Pulmonary artery endothelial cell (primary cell): Measurements from ENCODE around the gene MAEA. TPM values are rescaled to one million over a fixed set of nuclear protein-coding genes. Genes with fewer than 3 reads are reported as not detected.

Experiments used
- DNase-seq: peaks from one replicate; pipeline ENCODE4 v3.0.0-alpha.2; 2011; ENCODE audit warnings: low read depth, low spot score
- total RNA-seq: library from RNA; depleted of rRNA; stranded (reverse); fragments of >200 nt; gene quantifications from 2 replicates; pipeline ENCODE4 v1.2.3, GENCODE V29; 2014

MAEA gene
- total RNA-seq, 1 donor from 2014 or later: 54.7 TPM

DNA sequence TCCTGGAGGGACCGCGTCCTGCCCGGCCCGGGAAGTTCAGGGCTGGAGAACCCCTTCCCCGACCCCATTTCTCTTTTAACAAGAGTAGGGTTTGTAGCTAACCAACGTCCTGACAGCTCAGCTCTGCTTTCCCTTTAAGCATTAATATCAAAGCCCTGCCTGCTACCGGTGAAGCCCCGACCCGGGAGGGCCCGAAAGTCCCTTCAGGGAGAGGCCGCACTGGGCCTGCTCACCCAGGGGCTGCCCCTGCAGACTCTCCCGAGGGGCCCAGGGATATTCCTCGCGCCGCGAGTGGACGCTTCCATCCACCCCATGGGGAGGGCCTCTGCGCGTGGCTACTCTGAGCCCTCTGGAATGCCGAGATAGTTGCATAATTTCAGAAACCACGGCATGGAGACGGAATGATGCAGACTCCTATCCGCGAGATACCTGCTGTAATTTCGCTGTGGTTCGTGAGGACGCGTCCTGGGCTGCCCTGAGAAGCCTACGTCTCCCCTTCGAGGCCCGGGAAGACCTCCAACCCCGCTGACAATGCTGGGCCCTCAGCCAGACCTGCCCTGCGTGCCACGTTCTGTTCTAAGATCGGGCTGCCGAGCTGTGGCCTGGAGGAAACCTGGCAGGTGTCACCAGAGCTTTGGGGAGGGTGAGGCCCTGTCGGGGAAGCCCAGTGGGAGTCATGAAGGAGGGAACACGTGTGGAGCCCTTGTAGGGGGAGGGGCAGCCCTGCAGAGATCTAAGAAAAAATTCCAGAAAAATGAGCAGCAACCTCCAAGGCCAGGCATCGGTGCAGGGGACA is 39.8 kb upstream of the MAEA start:
- DNase-seq: no peak

DNA sequence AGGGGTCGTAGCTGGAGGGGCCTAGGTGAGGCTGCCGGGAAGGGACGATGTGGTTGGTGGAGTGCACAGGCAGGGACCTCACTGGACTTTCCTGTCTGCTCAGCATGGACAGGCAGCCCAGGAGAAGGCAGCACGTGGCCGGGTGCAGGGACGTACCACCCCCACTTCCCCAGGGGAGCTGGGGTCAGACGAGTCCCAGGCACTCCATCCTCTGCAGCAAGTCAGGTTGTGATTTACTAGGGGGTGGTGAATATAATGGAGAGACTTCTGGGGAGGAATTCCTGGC is 39.2 kb upstream of the MAEA start:
- DNase-seq: no peak

DNA sequence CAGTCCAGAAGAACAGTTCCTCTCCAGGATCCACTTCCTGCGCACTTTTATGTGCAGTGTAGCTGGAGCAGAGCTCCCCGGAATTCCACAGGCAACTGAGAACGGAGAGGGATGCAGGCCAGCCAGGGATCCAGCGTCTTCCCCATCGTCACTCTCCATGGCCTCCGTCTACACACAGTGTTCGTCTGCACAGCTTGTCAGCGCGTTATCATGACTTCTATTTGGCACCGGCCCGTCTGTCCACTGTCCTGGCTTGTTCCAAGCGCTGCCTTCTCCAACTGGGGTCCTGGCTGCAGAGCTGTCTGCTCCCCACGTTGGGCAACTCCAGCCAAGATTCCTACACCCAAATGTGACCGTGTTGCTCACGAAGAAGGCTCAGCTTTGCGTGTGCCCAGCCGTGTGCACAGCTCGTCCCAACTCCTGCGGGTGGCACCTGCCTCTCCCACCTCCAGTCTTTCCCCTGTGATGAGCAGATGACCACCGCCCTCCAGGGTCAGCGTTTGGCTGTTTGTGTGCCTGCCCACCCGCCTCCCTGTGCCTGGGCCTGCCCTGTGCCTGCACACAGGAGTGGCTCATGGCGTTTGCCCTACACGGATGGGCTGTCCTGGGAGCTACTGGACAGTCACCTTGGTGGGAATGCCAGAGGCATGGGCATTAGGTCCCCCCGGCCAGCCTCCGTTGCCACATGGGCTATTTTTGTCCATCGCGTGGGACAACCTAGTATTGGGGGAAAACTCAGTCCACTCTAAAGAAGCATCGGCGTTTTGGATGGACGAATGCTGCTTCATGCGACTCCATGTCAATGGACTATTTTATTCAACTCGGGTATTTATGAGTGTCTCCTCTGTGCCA is 38.5 kb upstream of the MAEA start:
- DNase-seq: no peak

DNA sequence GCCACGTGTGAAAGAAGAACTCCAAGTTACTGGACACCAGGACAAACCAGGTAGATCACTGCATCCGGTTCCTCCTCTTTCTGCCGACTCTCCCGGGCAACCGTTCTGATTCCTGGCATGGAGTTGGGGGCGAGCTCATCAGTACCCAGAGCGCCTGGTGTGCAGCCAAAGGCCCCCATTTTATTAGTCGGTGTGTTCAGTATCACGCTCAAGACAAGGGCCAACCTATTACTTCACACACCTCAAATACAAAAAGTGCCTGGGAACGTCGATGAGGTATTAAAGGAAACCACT is 38.0 kb upstream of the MAEA start:
- no peak for DNase-seq

DNA sequence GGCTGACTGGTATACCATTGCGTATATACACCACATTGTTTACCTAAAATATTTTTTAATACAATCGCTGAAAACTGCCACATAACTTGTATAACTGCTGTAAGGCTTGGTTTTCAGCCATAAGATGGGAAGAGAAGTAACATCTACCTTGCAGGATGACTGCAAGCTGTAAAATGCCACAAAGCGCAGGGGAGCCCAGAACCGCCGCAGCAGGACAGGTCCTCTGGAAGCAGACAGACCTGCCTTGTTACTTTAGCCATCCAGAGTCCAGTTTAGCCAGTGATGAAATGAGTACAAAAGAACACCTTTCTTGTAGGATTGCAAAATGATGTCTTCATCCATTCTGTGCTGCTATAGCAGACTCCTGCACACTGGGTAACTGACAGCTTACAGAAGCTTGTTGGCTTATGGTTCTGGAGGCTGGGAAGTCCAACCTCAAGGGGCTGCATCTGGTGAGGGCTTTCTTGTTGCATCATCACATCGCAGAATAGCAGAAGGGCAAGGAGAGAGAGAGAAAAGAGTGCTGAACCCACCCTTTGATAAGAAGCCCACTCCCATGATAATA is 36.7 kb upstream of the MAEA start:
- DNase-seq: no peak

DNA sequence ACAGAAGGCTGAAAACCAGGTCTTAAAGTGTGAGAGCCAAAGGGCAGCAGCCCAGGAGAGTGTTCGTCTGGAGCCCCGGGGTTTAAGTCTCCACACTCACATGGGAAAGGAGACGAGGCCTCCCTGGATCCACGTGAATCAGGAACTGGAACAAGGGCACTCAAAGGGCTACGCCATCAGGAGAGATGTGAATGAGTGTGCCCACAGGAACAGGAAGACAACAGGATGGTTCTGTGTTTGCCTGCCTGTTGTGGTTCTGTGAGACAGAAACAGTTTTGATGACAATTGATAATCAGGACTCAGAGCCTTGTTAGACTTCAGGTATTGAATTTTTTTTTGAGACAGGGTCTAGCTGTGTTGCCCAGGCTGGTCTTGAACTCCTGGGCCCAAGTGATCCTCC is 35.9 kb upstream of the MAEA start:
- DNase-seq: no peak

DNA sequence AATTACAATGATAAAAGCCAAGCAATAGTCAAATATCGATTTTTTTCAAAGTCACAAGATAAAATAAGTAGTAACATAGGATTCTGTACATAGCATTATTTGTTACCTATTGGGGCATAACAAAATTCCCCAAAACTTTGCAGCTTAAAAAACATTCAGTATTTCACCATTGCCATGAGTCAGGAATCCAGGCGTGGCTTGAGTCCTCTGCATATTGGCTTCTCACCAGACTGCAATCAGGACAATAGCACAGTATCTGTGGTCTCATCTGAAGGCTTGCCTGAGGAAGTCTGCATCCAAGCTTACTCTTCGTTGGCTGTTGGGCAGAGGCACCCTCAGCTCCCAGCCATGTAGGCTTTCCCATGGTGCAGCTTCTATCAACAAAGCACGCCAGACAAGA is 34.5 kb upstream of the MAEA start:
- no peak for DNase-seq

DNA sequence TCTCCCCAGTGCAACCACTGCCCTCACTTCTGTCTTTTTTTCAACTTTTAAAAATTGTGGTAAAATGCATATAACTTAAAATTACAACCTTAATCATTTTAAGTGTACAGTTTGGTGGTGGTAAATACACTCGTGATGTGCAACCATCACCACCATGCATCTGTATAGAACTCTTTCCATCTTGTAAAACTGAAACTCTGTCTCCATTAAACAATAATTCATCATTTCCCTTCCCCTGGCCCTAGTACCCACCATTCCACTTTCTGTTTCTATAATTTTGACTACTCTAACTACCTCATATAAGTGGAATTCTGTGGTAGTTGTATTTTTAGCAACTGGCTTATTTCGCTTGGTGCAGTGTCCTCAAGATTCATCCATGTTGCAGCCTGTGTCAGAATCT is 34.0 kb upstream of the MAEA start:
- DNase-seq: no peak

DNA sequence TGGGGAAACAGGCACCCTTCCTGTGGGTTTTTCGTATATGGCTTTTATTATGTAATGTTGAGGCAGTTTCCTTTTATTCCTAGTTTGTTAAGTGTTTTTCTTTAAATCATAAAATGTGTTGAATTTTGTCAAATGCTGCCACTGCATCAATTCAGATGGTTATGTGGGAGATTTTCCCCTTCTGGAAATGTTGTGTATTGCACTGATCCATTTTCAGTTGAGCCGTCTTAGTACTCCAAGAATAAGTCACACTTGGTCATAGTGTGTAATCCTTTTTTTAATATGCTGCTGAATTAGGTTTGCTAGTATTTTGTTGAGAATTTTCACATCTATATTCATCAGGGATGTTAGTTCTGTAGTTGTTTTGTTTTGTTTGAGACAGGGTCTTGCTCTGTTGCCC is 31.2 kb upstream of the MAEA start:
- DNase-seq: no peak

DNA sequence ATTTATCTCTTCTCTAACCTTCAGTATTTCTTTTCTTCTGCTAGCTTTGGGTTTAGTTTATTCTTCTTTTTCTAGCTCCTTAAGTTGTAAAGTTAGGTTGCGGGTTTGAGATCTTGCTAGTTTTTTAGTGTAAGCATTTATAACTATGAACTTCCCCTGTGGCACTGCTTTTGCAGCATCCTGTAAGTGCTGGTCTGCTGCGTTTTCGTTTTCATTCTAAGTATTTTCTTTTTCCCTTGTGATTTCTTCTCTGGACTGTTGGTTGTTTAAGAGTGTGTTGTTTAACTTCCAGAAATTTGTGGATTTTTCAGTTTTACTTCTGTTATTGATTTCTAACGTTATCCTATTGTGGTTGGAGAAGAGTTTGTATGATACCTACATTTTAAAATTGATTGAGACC is 29.7 kb upstream of the MAEA start:
- DNase-seq: no peak

DNA sequence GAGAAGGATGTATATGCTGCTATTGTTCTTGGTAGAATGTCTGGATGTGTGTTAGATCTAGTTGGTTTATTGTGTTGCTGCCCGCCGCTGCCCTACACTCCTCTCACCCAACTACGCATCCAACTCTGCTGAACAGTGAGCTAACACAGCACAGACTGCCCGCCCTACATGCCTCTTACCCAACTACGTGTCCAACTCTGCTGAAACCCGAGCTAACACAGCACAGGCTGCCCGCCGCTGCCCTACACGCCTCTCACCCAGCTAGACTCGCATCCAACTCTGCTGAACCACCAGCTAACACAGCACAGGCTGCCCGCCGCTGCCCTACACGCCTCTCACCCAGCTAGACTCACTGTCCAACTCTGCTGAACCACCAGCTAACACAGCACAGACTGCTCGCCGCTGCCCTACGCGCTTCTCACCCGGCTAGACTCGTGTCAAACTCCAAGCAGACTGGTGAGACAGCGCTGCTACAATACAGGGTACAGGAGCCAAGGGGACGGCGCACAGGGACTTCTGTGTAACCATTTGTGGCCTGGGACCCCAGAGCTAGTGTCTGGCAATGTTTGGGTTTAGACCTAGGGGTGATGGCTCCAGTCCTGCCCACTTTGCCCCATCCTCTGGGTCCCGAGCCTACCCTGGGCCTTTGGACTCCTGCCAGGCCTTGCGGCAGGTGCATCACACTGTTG is 29.1 kb upstream of the MAEA start:
- no peak for DNase-seq

DNA sequence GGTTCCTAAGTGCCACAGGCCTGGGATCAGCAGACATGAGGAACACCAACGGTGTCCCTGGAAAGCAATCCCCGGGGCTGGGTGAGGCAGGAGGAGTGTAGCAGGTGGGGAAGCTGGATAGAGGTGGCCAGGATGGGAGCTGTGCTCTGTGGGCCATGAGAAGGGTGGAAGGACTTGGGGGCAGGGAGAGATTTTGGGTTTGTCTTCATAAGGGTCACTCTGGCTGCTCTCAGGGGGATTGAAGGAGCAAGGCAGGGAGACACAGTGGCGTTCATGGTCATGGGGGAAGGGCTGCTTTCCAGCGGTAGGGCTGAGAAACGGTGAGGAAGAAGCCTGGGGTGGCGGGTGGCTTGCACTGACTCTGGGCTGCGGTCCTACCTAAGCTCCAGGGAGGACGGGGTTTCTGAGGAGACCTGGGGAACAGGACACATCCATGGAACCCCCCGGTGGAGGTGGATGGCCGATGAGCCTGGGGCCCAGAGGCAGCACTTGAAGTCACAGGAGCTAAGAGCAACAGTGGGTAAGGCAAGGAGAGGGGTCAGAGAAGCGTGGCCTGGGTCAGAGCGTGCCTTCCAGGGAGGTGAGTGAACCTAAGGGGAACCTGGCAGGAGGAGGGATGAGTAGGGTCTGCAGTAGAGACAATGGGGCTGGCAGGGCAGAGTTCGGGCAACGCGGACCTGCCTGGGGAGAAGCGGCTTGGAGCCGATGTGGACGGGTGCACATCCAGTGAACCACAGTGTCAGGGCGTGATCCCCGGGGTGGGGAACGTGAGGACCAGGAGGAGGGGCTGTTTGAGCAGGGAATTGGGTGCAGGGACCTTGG is 28.4 kb upstream of the MAEA start:
- DNase-seq: no peak

DNA sequence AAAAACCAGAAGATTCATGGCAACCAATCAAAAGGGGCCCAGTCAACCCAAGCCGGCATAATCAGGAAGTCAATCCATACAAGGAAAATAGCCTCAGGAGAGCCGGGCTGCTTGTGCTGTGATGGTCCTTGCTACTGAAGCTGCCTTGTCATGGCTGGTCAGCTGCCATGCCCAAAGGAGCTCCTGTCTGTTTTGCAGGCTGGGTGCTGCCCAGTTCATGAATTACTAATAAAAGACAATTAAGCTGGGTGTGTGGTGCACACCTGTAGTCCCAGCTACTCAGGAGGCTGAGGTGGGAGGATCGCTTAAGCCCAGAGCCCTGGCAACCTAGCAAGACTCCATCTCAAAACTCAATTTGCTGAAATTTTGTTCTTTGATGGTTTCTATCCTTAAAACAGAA is 24.7 kb upstream of the MAEA start:
- DNase-seq: no peak

DNA sequence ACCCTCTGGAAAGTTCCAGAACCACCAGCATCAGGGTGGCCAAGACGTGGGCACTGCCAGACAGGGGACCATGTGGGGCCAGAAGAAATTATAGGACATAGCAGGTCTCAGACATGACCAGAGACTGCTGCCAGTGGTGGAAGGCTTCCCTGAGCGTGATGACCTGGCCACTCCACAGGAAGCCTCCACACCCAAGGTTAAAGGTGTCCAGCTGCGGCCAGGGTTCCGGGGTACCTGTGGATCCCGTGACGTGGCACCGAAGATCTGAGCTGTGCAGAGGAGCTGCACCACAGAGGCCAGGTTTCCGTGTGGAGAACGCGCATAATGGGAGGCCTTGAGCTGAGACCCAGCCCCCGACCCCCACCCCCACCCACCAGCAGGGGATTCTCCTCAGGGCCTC is 24.3 kb upstream of the MAEA start:
- no peak for DNase-seq

DNA sequence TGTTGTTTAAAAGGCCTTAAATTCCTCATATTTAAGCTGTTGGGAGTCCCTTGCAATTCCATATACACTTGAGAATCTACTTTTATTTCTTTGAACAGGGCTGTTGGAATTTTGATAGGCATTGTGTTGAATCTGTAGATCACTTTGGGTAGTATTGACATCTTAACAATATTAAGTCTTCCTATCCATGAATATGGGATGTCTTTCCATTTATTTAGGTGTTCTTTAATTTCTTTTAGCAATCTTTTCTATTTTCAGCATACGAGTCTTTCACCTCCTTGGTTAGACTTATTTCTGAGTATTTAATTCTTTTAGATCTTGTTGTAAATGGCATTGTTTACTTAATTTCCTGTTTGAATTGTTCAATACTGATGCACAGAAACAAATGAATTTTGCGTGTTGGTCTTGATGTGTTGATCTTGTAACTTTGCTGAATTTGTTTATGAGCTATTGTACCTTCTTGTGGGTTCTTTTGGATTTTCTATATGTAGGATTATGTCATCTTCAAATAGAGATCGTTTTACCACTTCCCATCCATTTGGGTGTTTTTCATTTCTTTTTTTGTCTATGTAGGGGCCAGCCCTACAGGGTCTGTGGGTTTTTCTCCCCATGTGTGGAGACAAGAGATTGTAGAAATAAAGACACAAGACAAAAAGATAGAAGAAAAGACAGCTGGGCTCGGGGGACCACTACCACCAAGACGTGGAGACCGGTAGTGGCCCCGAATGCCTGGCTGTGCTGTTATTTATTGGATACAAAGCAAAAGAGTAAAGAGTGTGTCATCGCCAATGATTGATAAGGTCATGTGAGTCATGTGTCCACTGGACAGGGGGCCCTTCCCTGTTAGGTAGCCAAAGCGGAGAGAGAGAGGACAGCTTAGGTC is 22.6 kb upstream of the MAEA start:
- no peak for DNase-seq

DNA sequence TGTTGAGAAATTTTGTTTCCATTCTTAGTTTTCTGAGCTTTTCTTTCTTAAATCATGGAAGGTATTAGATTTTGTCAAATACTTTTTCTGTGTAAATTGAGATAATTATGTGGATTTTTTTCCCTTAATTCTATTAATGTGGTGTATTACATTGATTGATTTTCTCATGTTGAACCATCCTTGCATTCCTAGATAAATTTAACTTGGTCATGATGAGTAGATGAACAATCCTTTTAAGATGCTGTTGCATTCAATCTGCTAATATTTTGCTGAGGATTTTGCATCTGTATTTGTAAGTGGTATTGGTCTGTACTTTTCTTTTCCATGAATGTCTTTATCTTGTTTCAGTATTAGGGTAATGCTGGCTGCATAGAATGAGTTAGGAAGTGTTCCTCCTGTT is 20.5 kb upstream of the MAEA start:
- DNase-seq: no peak

DNA sequence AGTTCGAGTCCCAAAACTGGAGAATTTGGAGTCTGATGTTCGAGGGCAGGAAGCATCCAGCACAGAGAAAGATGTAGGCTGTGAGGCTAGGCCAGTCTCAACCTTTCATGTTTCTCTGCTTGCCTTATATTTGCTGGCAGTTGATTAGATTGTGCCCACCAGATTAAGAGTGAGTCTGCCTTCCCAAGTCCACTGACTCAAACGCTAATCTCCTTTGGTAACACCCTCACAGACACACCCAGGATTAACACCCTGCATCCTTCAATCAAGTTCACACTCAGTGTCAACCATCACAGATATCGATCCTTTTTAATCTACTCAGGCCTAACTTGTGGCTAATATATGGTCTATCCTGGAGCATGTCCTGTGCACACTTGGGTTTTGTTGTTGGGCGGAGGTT is 18.0 kb upstream of the MAEA start:
- DNase-seq: no peak

DNA sequence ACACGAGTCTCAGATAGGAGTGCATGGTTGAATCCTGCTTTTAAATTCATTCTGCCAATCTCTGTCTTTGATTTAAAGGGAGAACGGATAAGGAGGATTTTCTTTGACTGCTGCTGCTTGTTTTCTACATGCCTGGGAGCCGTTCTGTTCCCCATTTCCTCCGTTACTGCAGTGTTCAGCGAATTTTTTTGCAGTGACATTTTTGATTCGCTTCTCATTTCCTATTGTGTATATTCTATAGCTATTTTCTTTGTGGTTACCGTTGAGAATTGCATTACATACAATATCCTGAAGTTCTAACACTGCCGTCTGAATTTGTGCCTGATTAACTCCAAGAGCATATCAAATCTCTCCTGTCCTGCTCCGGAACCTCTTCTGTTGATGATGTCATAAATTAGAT is 14.8 kb upstream of the MAEA start:
- DNase-seq: no peak

DNA sequence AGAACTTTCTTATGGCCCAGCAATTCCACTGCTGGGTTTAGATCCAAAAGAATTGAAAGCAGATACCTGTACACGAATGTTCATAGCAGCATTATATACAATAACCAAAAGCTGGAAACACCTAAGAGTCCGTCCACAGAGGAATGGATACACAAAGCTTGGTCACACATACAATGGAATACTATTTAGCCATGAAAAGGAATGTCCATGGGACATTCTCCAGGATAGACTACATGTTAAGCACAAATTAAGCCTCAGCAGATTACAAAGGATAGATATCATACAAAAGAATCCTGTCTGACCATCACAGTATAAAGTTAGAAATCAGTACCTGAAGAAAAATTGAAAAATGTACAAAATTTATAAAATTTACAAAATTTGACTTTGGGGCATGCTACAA is 12.7 kb upstream of the MAEA start:
- no peak for DNase-seq
